Cardiac fibroblast (primary cell): ENCODE results near the gene PREX1.

Experiments
- DNase-seq, 2 donors: peaks; one replicate each; pipeline versions ENCODE4 v3.0.0 to v3.0.0-alpha.2; 2010; ENCODE audit warnings: low read depth in 2 of 2
- H3K4me3 ChIP-seq, 2 donors: replicated peaks in 1 of 2; 1 replicate in 1 of 2; 2 replicates in 1 of 2; pipeline ENCODE4 v1.5.1; 2011; ENCODE audit warnings: low read depth in 2 of 2, low read length in 2 of 2, mild to moderate bottlenecking in 2 of 2, moderate library complexity in 1 of 2
- CTCF ChIP-seq: IDR thresholded peaks from one replicate; pipeline ENCODE4 v1.5.1; 2011; ENCODE audit warnings: low read depth, mild to moderate bottlenecking, low read length, inconsistent platforms

PREX1 gene

GRCh38 chr20:48821261-48821920, 6.4 kb downstream of the PREX1 start:
- H3K4me3 ChIP-seq, result no peak overlapping the region
- TF ChIP-seq CTCF, result no peak
- DNase-seq, result no peak

GRCh38 chr20:48820649-48820973, 7.2 kb downstream of the PREX1 start:
- DNase-seq, result no peak
- TF ChIP-seq CTCF, result no peak
- H3K4me3 ChIP-seq, result no peak overlapping the region

- DNase-seq, result no peak
- no peak for TF ChIP-seq CTCF
- no peak overlapping the region for H3K4me3 ChIP-seq
Observed at GRCh38 chr20:48819821-48820648, 7.8 kb downstream of the PREX1 start.

GRCh38 chr20:48819089-48819488, 8.7 kb downstream of the PREX1 start:
- no peak for TF ChIP-seq CTCF
- H3K4me3 ChIP-seq, result no peak overlapping the region
- DNase-seq, result no peak

- TF ChIP-seq CTCF, result no peak
- H3K4me3 ChIP-seq, result no peak overlapping the region
- no peak for DNase-seq
Observed at GRCh38 chr20:48818481-48818987, 9.3 kb downstream of the PREX1 start.

- no peak for DNase-seq
- TF ChIP-seq CTCF, result no peak
- no peak overlapping the region for H3K4me3 ChIP-seq
Observed at GRCh38 chr20:48818031-48818370, 9.8 kb downstream of the PREX1 start.
